ENCODE measurements around the gene BCL10. TPM values are rescaled to one million over a fixed set of nuclear protein-coding genes. Genes with fewer than 3 reads are reported as not detected.

BCL10 gene
- polyA plus RNA-seq, 1 donor (not counting 4 experiments of a cell fraction or from before 2014, with no cell fraction given), result 22.4 TPM

DNA sequence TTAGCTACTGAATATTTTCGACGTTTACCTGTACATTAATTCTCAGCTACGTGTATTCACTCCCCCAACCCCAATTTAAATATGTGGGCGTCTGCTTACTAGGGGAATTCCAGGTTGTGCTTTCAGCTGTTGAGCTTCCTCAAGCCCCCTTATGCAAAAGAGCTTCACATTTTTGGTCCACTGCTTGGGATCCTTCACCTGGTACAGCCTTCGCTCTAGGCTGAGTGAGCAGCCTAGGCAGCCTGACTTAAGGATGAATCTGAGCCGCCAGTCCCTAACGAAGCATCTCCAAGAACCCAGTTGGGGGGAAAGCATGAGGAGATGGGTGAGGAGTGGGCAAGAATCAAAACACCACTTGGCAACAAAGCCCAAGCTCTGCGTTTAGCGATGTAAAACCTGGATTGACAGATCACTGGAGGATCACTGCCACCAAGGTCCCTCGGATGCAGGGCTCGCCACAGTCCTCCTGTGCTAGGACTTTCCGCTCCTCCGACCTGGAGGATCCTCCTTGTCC is 674 bp downstream of the BCL10 start:
- FAIRE-seq (peak; percentile 43), DNase-seq (ENCODE audit: low read depth, low spot score) (no peak)
- Histone ChIP-seq H3K9me1 (ENCODE audit: control insufficient read depth, extremely low read depth, insufficient read depth, low read length) (peaks cover 5% of the 10 kb centered on the region), H4K20me1 (ENCODE audit: control insufficient read depth, extremely low read depth, insufficient read depth, low read length) (peaks cover 1% of the 10 kb centered on the region), H3K79me2 (ENCODE audit: control insufficient read depth, insufficient read depth, low read length) (peaks cover 56% of the 10 kb centered on the region), H3K36me3 (ENCODE audit: control insufficient read depth in 2 of 2, extremely low read depth in 1 of 2, insufficient read depth in 2 of 2, low read length in 2 of 2) (peaks cover 4 to 6% of the 10 kb centered on the region in 2 experiments), H3K9ac (ENCODE audit: control insufficient read depth, extremely low read depth, insufficient read depth, low read length) (peak overlapping the region; percentile 100), H3K9me3 (ENCODE audit: control insufficient read depth, low read depth, low read length) (no peaks in the 10 kb centered on the region), H3K4me1 (ENCODE audit: control insufficient read depth, extremely low read depth, insufficient read depth, low read length) (peaks cover 46% of the 10 kb centered on the region), H2AFZ (ENCODE audit: control insufficient read depth, low read length) (peak overlapping the region; percentile 54), H3K27ac (ENCODE audit: control insufficient read depth, insufficient read depth, low read length) (peak overlapping the region; percentile 99), H3K27me3 (ENCODE audit: control insufficient read depth, extremely low read depth, insufficient read depth, low read length) (no peaks in the 10 kb centered on the region), H3K4me3 (ENCODE audit: control insufficient read depth in 2 of 3, extremely low read depth in 1 of 3, insufficient read depth in 2 of 3, low read depth in 1 of 3, low read length in 3 of 3) (peak overlapping the region; percentile 77 to 100 (median 96)), H3K4me2 (ENCODE audit: control insufficient read depth, extremely low read depth, insufficient read depth, low read depth, low read length) (peak overlapping the region; percentile 93)
- TF ChIP-seq CTCF (optimal IDR thresholded peaks at IDR 0.05 in 1 of 3, IDR thresholded peaks at IDR 0.05 in 1 of 3, conservative IDR thresholded peaks at IDR 0.05 in 1 of 3; ENCODE audit: extremely low read depth in 1 of 3, insufficient read depth in 2 of 3, low read length in 3 of 3) (no peak), EZH2 (IDR thresholded peaks at IDR 0.05; ENCODE audit: low read length) (no peak)
- dilution Hi-C loops (cut with MboI; ENCODE audit: extremely low pct_ligation_motif_present, low sequenced_read_pairs), result no loop called here

DNA sequence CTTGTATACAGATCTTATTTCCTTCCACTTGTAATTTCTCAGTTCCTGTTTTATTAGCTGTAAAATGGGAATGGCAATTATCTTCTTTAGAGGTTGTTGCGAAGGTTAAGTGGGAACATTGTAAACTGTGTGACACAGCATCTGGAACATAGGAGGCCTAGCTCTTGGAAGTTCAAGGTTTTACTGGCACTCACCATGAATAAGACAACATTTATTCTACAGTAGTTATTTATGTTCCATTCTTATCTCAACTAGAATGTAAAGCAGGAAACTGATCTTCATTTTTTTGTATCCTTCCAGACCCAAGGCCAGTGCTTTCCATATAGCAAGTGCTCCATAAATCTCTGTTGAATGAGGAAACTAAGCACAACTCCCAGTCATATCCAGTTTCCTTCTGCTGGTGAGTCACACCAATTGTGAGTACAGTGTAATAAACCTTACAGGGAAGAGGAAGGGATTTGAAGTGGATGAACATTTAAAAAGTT is 1.4 kb downstream of the BCL10 start:
- no peaks in the 10 kb centered on the region for H3K27me3 ChIP-seq (ENCODE audit: control insufficient read depth, extremely low read depth, insufficient read depth, low read length)
- H3K4me1 ChIP-seq (ENCODE audit: control insufficient read depth, extremely low read depth, insufficient read depth, low read length), result peaks cover 45% of the 10 kb centered on the region
- no peaks in the 10 kb centered on the region for H3K9me3 ChIP-seq (ENCODE audit: control insufficient read depth, low read depth, low read length)
- H4K20me1 ChIP-seq (ENCODE audit: control insufficient read depth, extremely low read depth, insufficient read depth, low read length), result peaks cover 2% of the 10 kb centered on the region
- no peak for DNase-seq (ENCODE audit: low read depth, low spot score)
- peak overlapping the region; percentile 100 for H3K9ac ChIP-seq (ENCODE audit: control insufficient read depth, extremely low read depth, insufficient read depth, low read length)
- no peak for TF ChIP-seq EZH2 (IDR thresholded peaks at IDR 0.05; ENCODE audit: low read length)
- no peak for TF ChIP-seq CTCF (optimal IDR thresholded peaks at IDR 0.05 in 1 of 3, IDR thresholded peaks at IDR 0.05 in 1 of 3, conservative IDR thresholded peaks at IDR 0.05 in 1 of 3; ENCODE audit: extremely low read depth in 1 of 3, insufficient read depth in 2 of 3, low read length in 3 of 3)
- peak overlapping the region; percentile 77 to 100 (median 96) for H3K4me3 ChIP-seq (ENCODE audit: control insufficient read depth in 2 of 3, extremely low read depth in 1 of 3, insufficient read depth in 2 of 3, low read depth in 1 of 3, low read length in 3 of 3)
- H3K9me1 ChIP-seq (ENCODE audit: control insufficient read depth, extremely low read depth, insufficient read depth, low read length), result peaks cover 5% of the 10 kb centered on the region
- dilution Hi-C loops (cut with MboI; ENCODE audit: extremely low pct_ligation_motif_present, low sequenced_read_pairs), result no loop called here
- H3K4me2 ChIP-seq (ENCODE audit: control insufficient read depth, extremely low read depth, insufficient read depth, low read depth, low read length), result peak overlapping the region; percentile 93
- peaks cover 6 to 7% of the 10 kb centered on the region in 2 experiments for H3K36me3 ChIP-seq (ENCODE audit: control insufficient read depth in 2 of 2, extremely low read depth in 1 of 2, insufficient read depth in 2 of 2, low read length in 2 of 2)
- no peak overlapping the region for H2AFZ ChIP-seq (ENCODE audit: control insufficient read depth, low read length)
- peaks cover 63% of the 10 kb centered on the region for H3K79me2 ChIP-seq (ENCODE audit: control insufficient read depth, insufficient read depth, low read length)
- peak overlapping the region; percentile 99 for H3K27ac ChIP-seq (ENCODE audit: control insufficient read depth, insufficient read depth, low read length)
- peak; percentile 46 for FAIRE-seq

Measured in keratinocyte (primary cell).